IMR-90 (cell line): ENCODE measurements around the gene PCDHA4. TPM values are rescaled to one million over a fixed set of nuclear protein-coding genes. Genes with fewer than 3 reads are reported as not detected.

Experiments
- ATAC-seq: fragments of 200-7000 bp; cut with Tn5 transposase; 2 replicates; pipeline ENCODE4 v1.9.1; 2020; ENCODE audit warnings: low read depth, mild to moderate bottlenecking, moderate library complexity
- BruUV-seq: library from RNA; stranded (reverse); fragments of 400-500 nt; replicated peaks from 2 replicates; lab custom pipeline; 2021; lab: Mats Ljungman, UMichigan
- CTCF ChIA-PET: fragments of 300-600 bp; formaldehyde crosslinking; extraction: SDS; loops from one replicate; lab custom pipeline; 2021; ENCODE audit warnings: antibody characterized with exemption; lab: Yijun Ruan, JAX
- POLR2A ChIA-PET: fragments of 300-600 bp; sonication (Branson Sonifier 250); formaldehyde crosslinking; loops from one replicate; lab custom pipeline; 2022; ENCODE audit warnings: antibody characterized with exemption; ENCODE audit not compliant: unreplicated experiment; lab: Charles Lee
- DNase-seq: peaks from one replicate; pipeline ENCODE4 v3.0.0; 2013
- H2AFZ ChIP-seq: replicated peaks from 2 replicates; pipeline ENCODE3; 2013; ENCODE audit warnings: low read length, mild to moderate bottlenecking; ENCODE audit not compliant: poor library complexity
- H2AK5ac ChIP-seq: 2 replicates; pipeline ENCODE4 v1.6.1; 2013; ENCODE audit warnings: low read depth, low read length, inconsistent platforms
- H2AK9ac ChIP-seq: replicated peaks from 2 replicates; pipeline ENCODE3; 2013; ENCODE audit warnings: mild to moderate bottlenecking, low read depth, low read length, moderate library complexity; ENCODE audit not compliant: poor library complexity
- H2BK120ac ChIP-seq: 2 replicates; pipeline ENCODE4 v1.6.1; 2013; ENCODE audit warnings: low read depth, low read length, inconsistent platforms
- H2BK15ac ChIP-seq: 3 replicates; pipeline ENCODE4 v1.6.1; 2013; ENCODE audit warnings: low read depth, low read length, inconsistent platforms
- H2BK20ac ChIP-seq: 2 replicates; pipeline ENCODE4 v1.6.1; 2013; ENCODE audit warnings: low read depth, mild to moderate bottlenecking, inconsistent platforms, low read length, moderate library complexity
- H2BK5ac ChIP-seq: 2 replicates; pipeline ENCODE4 v1.6.1; 2013; ENCODE audit warnings: mild to moderate bottlenecking, low read depth, low read length, inconsistent platforms; ENCODE audit not compliant: poor library complexity, severe bottlenecking
- H3K14ac ChIP-seq: replicated peaks from 2 replicates; pipeline ENCODE4 v1.6.1; 2013; ENCODE audit warnings: low read depth, low read length, inconsistent platforms
- H3K18ac ChIP-seq: 2 replicates; pipeline ENCODE4 v1.6.1; 2013; ENCODE audit warnings: low read depth, low read length, control low read depth
- H3K23ac ChIP-seq: 2 replicates; pipeline ENCODE4 v1.6.1; 2013; ENCODE audit warnings: low read depth, low read length, inconsistent platforms
- H3K27ac ChIP-seq: 2 replicates; pipeline ENCODE4 v1.5.1; 2013; ENCODE audit warnings: mild to moderate bottlenecking, control low read depth, low read length; ENCODE audit not compliant: insufficient read depth
- H3K27me3 ChIP-seq: 2 replicates; pipeline ENCODE4 v1.6.1; 2013; ENCODE audit warnings: low read length; ENCODE audit not compliant: control insufficient read depth, insufficient read depth
- H3K36me3 ChIP-seq: 2 replicates; pipeline ENCODE4 v1.6.1; 2013; ENCODE audit warnings: low read length, mixed read lengths; ENCODE audit not compliant: control insufficient read depth, insufficient read depth
- H3K4ac ChIP-seq: 2 replicates; pipeline ENCODE4 v1.6.1; 2013; ENCODE audit warnings: low read depth, low read length, inconsistent platforms
- H3K4me1 ChIP-seq: 2 replicates; pipeline ENCODE4 v1.6.1; 2013; ENCODE audit warnings: low read length, mixed read lengths; ENCODE audit not compliant: control insufficient read depth, insufficient read depth
- H3K4me2 ChIP-seq: 2 replicates; pipeline ENCODE4 v1.6.1; 2013; ENCODE audit warnings: low read depth, mild to moderate bottlenecking, control low read depth, low read length, moderate library complexity
- H3K4me3 ChIP-seq: 2 replicates; pipeline ENCODE4 v1.5.1; 2013; ENCODE audit warnings: low read depth, mild to moderate bottlenecking, control low read depth, low read length, moderate library complexity; ENCODE audit not compliant: insufficient read depth
- H3K56ac ChIP-seq: 2 replicates; pipeline ENCODE4 v1.6.1; 2013; ENCODE audit warnings: low read length, inconsistent platforms; ENCODE audit not compliant: insufficient read depth; ENCODE audit errors: extremely low read depth
- H3K79me1 ChIP-seq, 2 experiments: 2 replicates each; pipeline ENCODE4 v1.6.1; 2013; ENCODE audit warnings: low read length in 2 of 2, inconsistent platforms in 1 of 2, low read depth in 1 of 2
- H3K9ac ChIP-seq: 2 replicates; pipeline ENCODE4 v1.6.1; 2013; ENCODE audit warnings: low read depth, low read length, control low read depth
- H3K9me1 ChIP-seq: 2 replicates; pipeline ENCODE4 v1.6.1; 2013; ENCODE audit warnings: low read length, inconsistent platforms; ENCODE audit not compliant: insufficient read depth
- H3K9me3 ChIP-seq: 2 replicates; pipeline ENCODE4 v1.6.1; 2013; ENCODE audit warnings: low read length; ENCODE audit not compliant: control insufficient read depth, insufficient read depth
- H4K20me1 ChIP-seq: 2 replicates; pipeline ENCODE4 v1.6.1; 2013; ENCODE audit warnings: low read length, inconsistent platforms; ENCODE audit not compliant: insufficient read depth
- H4K5ac ChIP-seq: 2 replicates; pipeline ENCODE4 v1.6.1; 2013; ENCODE audit warnings: mild to moderate bottlenecking, low read depth, low read length, control low read depth
- H4K8ac ChIP-seq, 2 experiments: 2 replicates each; pipeline ENCODE4 v1.6.1; 2013; ENCODE audit warnings: low read depth in 2 of 2, low read length in 2 of 2, control low read depth in 1 of 2, inconsistent platforms in 1 of 2
- H4K91ac ChIP-seq: 2 replicates; pipeline ENCODE4 v1.6.1; 2013; ENCODE audit warnings: low read depth, low read length, inconsistent platforms; ENCODE audit not compliant: insufficient read depth
- CEBPB ChIP-seq: IDR thresholded peaks from 2 replicates; pipeline ENCODE4 v1.6.1; 2012; ENCODE audit warnings: low read depth, low read length, improper control_type of control experiment
- CTCF ChIP-seq: conservative IDR thresholded peaks from 2 replicates; pipeline ENCODE4 v1.5.1; 2012; ENCODE audit warnings: mild to moderate bottlenecking, low read depth, low read length, improper control_type of control experiment
- MAZ ChIP-seq: IDR thresholded peaks from 2 replicates; pipeline ENCODE4 v1.6.1; 2012; ENCODE audit warnings: low read depth, mild to moderate bottlenecking, low read length, improper control_type of control experiment, moderate library complexity, borderline replicate concordance
- WGBS, 2 experiments: methylation state at CpG; one replicate each; pipeline versions ENCODE4 v1.1.5 to v1.1.7; 2013; ENCODE audit warnings: missing lambda C conversion rate in 2 of 2; ENCODE audit not compliant: insufficient read length in 1 of 2; ENCODE audit errors: extremely low coverage in 2 of 2; 5-methylcytosine and 5-hydroxymethylcytosine counted together
- dilution Hi-C: fragments of 300-500 bp; cut with HindIII; formaldehyde crosslinking; loops from one replicate; pipeline ENCODE4 v1.14.3; 2018; ENCODE audit warnings: low sequenced_read_pairs; ENCODE audit not compliant: unreplicated experiment
- in situ Hi-C: fragments of 300-500 bp; cut with MboI; formaldehyde crosslinking; loops from 3 replicates; pipeline ENCODE4 v1.14.3; 2019; ENCODE audit warnings: low sequenced_read_pairs, inconsistent platforms, mixed read lengths
- intact Hi-C: fragments of 100-400 bp; cut with micrococcal nuclease; formaldehyde crosslinking; loops from 2 replicates; pipeline ENCODE4 v1.10.0; 2022
- polyA plus RNA-seq, 3 experiments: library from polyadenylated mRNA; depleted of rRNA; stranded (reverse); fragments of >200 nt; gene quantifications; 2 replicates each; pipeline ENCODE4 v1.2.3, GENCODE V29; 2012; ENCODE audit warnings: low replicate concordance in 1 of 3
- total RNA-seq: library from RNA; depleted of rRNA; stranded (reverse); fragments of >200 nt; gene quantifications from 2 replicates; pipeline ENCODE4 v1.2.3, GENCODE V29; 2012

PCDHA4 gene
- total and polyA plus RNA-seq, 2 of the 4 experiments (the other 2 are of a cell fraction) = under 0.01 to 0.02 TPM

GRCh38 chr5:140835622-140836510 lies 29.0 kb downstream of the PCDHA4 start (continued):
- TF ChIP-seq CEBPB = no peak

- CTCF ChIA-PET = no interaction called here
- in situ Hi-C loops = no loop called here
- dilution Hi-C loops = no loop called here
- DNase-seq = no peak
- no TSS peak for BruUV-seq
- ATAC-seq = no peak
- Histone ChIP-seq H3K4me3 (no peak within 1 kb of the TSS), H3K36me3 (no peaks in the 10 kb centered on the region), H2BK15ac (no peak within 1 kb of the TSS), H4K8ac (no peak within 1 kb of the TSS), H3K4me1 (no peaks in the 10 kb centered on the region), H3K18ac (no peak within 1 kb of the TSS), H3K9me1 (no peaks in the 10 kb centered on the region), H2AFZ (no peak within 1 kb of the TSS), H3K23ac (no peak within 1 kb of the TSS), H3K27me3 (no peaks in the 10 kb centered on the region), H4K5ac (no peak within 1 kb of the TSS), H3K4ac (no peak within 1 kb of the TSS), H3K14ac (no peak within 1 kb of the TSS), H4K20me1 (no peaks in the 10 kb centered on the region), H3K9ac (no peak within 1 kb of the TSS), H2BK120ac (no peak within 1 kb of the TSS), H4K91ac (no peak within 1 kb of the TSS), H2AK5ac (no peak within 1 kb of the TSS), H2BK20ac (no peak within 1 kb of the TSS), H3K4me2 (no peak within 1 kb of the TSS), H3K9me3 (peaks cover 17% of the 10 kb centered on the region), H3K56ac (no peak within 1 kb of the TSS), H3K27ac (no peak within 1 kb of the TSS), H2AK9ac (no peak within 1 kb of the TSS), H2BK5ac (no peak within 1 kb of the TSS), H3K79me1 (no peaks in the 10 kb centered on the region)
- WGBS, 2 experiments = 11% methylated on average over 12 of the region's 47 CpGs; no CpG with 5 or more reads in 1 of the 2 experiments
- POLR2A ChIA-PET = no interaction called here
- no peak for TF ChIP-seq MAZ
- 0 out of 2 replicates have a peak, but pooled peaks have one; percentile 1 for TF ChIP-seq CTCF
- intact Hi-C loops = no loop called here
Measured at GRCh38 chr5:140840978-140841962, 34.4 kb downstream of the PCDHA4 start, which contains the start of gene PCDHA8. PCDHA8 (plus strand) TSS chr5:140841187; CDS start chr5:140841322, 135 bp downstream.
